ENCODE data around the gene SHF.

GRCh38 chr15:45139770-45140169 is 48.0 kb downstream of the SHF start:
- TF ChIP-seq CTCF (IDR thresholded peaks at IDR 0.05; ENCODE audit: borderline replicate concordance, extremely low read depth, low read length, poor library complexity, severe bottlenecking) = no peak
- TF ChIP-seq EZH2 (IDR thresholded peaks at IDR 0.05; ENCODE audit: borderline replicate concordance, low read depth, low read length, severe bottlenecking) = no peak

All from DND-41 (cell line).